ENCODE data around the gene HOXA5. TPM values are rescaled to one million over a fixed set of nuclear protein-coding genes. Genes with fewer than 3 reads are reported as not detected.

HOXA5 gene
- total RNA-seq, 1 donor from 2014 or later, result 18.8 TPM

GRCh38 chr7:27132978-27133377, 10.5 kb downstream of the HOXA5 start:
- no peak for DNase-seq (ENCODE audit: low read depth)
- H3K36me3 ChIP-seq (ENCODE audit: control insufficient read depth, insufficient read depth, low read length), result peaks cover 1% of the 10 kb centered on the region
- no peaks in the 10 kb centered on the region for H3K27me3 ChIP-seq (ENCODE audit: control insufficient read depth, insufficient read depth, low read length)
- H3K4me3 ChIP-seq (ENCODE audit: low read depth, low read length), result no peak overlapping the region
- TF ChIP-seq, protein P1, sequence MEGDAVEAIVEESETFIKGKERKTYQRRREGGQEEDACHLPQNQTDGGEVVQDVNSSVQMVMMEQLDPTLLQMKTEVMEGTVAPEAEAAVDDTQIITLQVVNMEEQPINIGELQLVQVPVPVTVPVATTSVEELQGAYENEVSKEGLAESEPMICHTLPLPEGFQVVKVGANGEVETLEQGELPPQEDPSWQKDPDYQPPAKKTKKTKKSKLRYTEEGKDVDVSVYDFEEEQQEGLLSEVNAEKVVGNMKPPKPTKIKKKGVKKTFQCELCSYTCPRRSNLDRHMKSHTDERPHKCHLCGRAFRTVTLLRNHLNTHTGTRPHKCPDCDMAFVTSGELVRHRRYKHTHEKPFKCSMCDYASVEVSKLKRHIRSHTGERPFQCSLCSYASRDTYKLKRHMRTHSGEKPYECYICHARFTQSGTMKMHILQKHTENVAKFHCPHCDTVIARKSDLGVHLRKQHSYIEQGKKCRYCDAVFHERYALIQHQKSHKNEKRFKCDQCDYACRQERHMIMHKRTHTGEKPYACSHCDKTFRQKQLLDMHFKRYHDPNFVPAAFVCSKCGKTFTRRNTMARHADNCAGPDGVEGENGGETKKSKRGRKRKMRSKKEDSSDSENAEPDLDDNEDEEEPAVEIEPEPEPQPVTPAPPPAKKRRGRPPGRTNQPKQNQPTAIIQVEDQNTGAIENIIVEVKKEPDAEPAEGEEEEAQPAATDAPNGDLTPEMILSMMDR (IDR thresholded peaks at IDR 0.05; ENCODE audit: insufficient read depth, low read length, poor library complexity, severe bottlenecking), result no peak

DNA sequence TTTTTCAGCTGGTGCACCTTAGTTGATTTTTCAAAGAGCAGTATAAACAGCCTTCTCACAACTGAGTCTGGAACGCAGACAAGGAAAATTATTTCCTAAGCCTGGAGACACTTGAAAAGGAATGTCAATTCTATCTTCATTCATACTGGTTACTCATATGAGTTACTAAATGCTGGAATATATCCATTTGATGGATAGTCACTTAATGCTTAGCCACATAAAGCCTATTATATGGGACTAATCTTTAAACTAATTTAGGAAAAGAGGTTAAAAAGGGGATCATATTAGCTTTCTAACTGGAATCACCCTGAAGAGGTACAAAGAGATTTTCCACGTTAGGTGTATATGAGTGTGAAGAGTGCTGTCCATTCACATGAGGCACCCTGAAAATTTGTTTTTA, 11.3 kb downstream of the HOXA5 start:
- no peak for DNase-seq (ENCODE audit: low read depth)
- TF ChIP-seq, protein P1 (IDR thresholded peaks at IDR 0.05; ENCODE audit: insufficient read depth, low read length, poor library complexity, severe bottlenecking), result no peak
- H3K36me3 ChIP-seq (ENCODE audit: control insufficient read depth, insufficient read depth, low read length), result peaks cover 1% of the 10 kb centered on the region
- no peak overlapping the region for H3K4me3 ChIP-seq (ENCODE audit: low read depth, low read length)
- H3K27me3 ChIP-seq (ENCODE audit: control insufficient read depth, insufficient read depth, low read length), result no peaks in the 10 kb centered on the region

GRCh38 chr7:27131390-27131819, 12.1 kb downstream of the HOXA5 start:
- H3K27me3 ChIP-seq (ENCODE audit: control insufficient read depth, insufficient read depth, low read length), result no peaks in the 10 kb centered on the region
- DNase-seq (ENCODE audit: low read depth), result no peak
- H3K4me3 ChIP-seq (ENCODE audit: low read depth, low read length), result peak overlapping the region; percentile 41
- peaks cover 1% of the 10 kb centered on the region for H3K36me3 ChIP-seq (ENCODE audit: control insufficient read depth, insufficient read depth, low read length)
- TF ChIP-seq, protein P1 (IDR thresholded peaks at IDR 0.05; ENCODE audit: insufficient read depth, low read length, poor library complexity, severe bottlenecking), result no peak

GRCh38 chr7:27130540-27131389, 12.7 kb downstream of the HOXA5 start, which contains the start of gene HOXA4:
HOXA4 (minus strand) TSS chr7:27130757; CDS start chr7:27130733, 24 bp downstream.
- Histone ChIP-seq H3K36me3 (ENCODE audit: control insufficient read depth, insufficient read depth, low read length) (peaks cover 1% of the 10 kb centered on the region), H3K4me3 (ENCODE audit: low read depth, low read length) (peak within 1 kb of the TSS; percentile 52), H3K27me3 (ENCODE audit: control insufficient read depth, insufficient read depth, low read length) (no peaks in the 10 kb centered on the region)
- DNase-seq (ENCODE audit: low read depth), result no peak
- TF ChIP-seq, protein P1 (IDR thresholded peaks at IDR 0.05; ENCODE audit: insufficient read depth, low read length, poor library complexity, severe bottlenecking), result no peak

GRCh38 chr7:27129729-27130539, 13.5 kb downstream of the HOXA5 start:
- Histone ChIP-seq H3K27me3 (ENCODE audit: control insufficient read depth, insufficient read depth, low read length) (no peaks in the 10 kb centered on the region), H3K4me3 (ENCODE audit: low read depth, low read length) (peak overlapping the region; percentile 52), H3K36me3 (ENCODE audit: control insufficient read depth, insufficient read depth, low read length) (peaks cover 1% of the 10 kb centered on the region)
- DNase-seq (ENCODE audit: low read depth), result no peak
- TF ChIP-seq, protein P1 (IDR thresholded peaks at IDR 0.05; ENCODE audit: insufficient read depth, low read length, poor library complexity, severe bottlenecking), result peak; percentile 8
